Measurements from ENCODE around the gene TMEM61.

TMEM61 gene

GRCh38 chr1:55007625-55008024 lies 27.2 kb downstream of the TMEM61 start:
- no peak for TF ChIP-seq CTCF (IDR thresholded peaks at IDR 0.05; ENCODE audit: borderline replicate concordance, insufficient read depth, low read depth, low read length)
- no peak overlapping the region for H3K4me3 ChIP-seq (ENCODE audit: low read depth, low read length)

- no peak for TF ChIP-seq CTCF (IDR thresholded peaks at IDR 0.05; ENCODE audit: borderline replicate concordance, insufficient read depth, low read depth, low read length)
These were observed 29.9 kb downstream of the TMEM61 start for GRCh38 chr1:55010194-55010886.

GRCh38 chr1:55010887-55011217 lies 30.4 kb downstream of the TMEM61 start:
- H3K4me3 ChIP-seq (ENCODE audit: low read depth, low read length), result no peak overlapping the region
- TF ChIP-seq CTCF (IDR thresholded peaks at IDR 0.05; ENCODE audit: borderline replicate concordance, insufficient read depth, low read depth, low read length), result no peak

More at GRCh38 chr1:55010194-55010886, 29.9 kb downstream of the TMEM61 start:
- H3K4me3 ChIP-seq (ENCODE audit: low read depth, low read length), result no peak overlapping the region

GRCh38 chr1:55012661-55013060 lies 32.2 kb downstream of the TMEM61 start:
- H3K4me3 ChIP-seq (ENCODE audit: low read depth, low read length), result no peak overlapping the region

GRCh38 chr1:55015123-55015522 lies 34.7 kb downstream of the TMEM61 start:
- no peak for TF ChIP-seq CTCF (IDR thresholded peaks at IDR 0.05; ENCODE audit: borderline replicate concordance, insufficient read depth, low read depth, low read length)
- H3K4me3 ChIP-seq (ENCODE audit: low read depth, low read length), result no peak overlapping the region

More at GRCh38 chr1:55012661-55013060, 32.2 kb downstream of the TMEM61 start:
- TF ChIP-seq CTCF (IDR thresholded peaks at IDR 0.05; ENCODE audit: borderline replicate concordance, insufficient read depth, low read depth, low read length), result no peak

- no peak for TF ChIP-seq CTCF (IDR thresholded peaks at IDR 0.05; ENCODE audit: borderline replicate concordance, insufficient read depth, low read depth, low read length)
- no peak overlapping the region for H3K4me3 ChIP-seq (ENCODE audit: low read depth, low read length)
These were observed 35.5 kb downstream of the TMEM61 start for GRCh38 chr1:55015731-55016620.

All from GM12875 (cell line).